ENCODE measurements around the gene UBE2D1.

UBE2D1 gene

GRCh38 chr10:58334817-58335305, at the start of gene UBE2D1:
UBE2D1 (plus strand) TSS chr10:58335006; CDS start chr10:58335202, 196 bp downstream.
- DNase-seq (ENCODE audit: low read depth in 2 of 2), result peak; percentile 71 to 80

- peak in 1 of 2 donors; percentile 14 for DNase-seq (ENCODE audit: low read depth in 2 of 2)
Observed at GRCh38 chr10:58291538-58292174, 43.1 kb upstream of the UBE2D1 start.

GRCh38 chr10:58293989-58294388, 40.8 kb upstream of the UBE2D1 start:
- no peak for DNase-seq (ENCODE audit: low read depth in 2 of 2)

GRCh38 chr10:58299580-58299979, 35.2 kb upstream of the UBE2D1 start:
- peak; percentile 24 to 32 for DNase-seq (ENCODE audit: low read depth in 2 of 2)

- no peak for DNase-seq (ENCODE audit: low read depth in 2 of 2)
Observed at GRCh38 chr10:58300676-58301075, 34.1 kb upstream of the UBE2D1 start.

- DNase-seq (ENCODE audit: low read depth in 2 of 2), result no peak
Observed at GRCh38 chr10:58302254-58302653, 32.6 kb upstream of the UBE2D1 start.

GRCh38 chr10:58304099-58304633, 30.6 kb upstream of the UBE2D1 start:
- DNase-seq (ENCODE audit: low read depth in 2 of 2), result no peak

- DNase-seq (ENCODE audit: low read depth in 2 of 2), result no peak
Observed at GRCh38 chr10:58305821-58306220, 29.0 kb upstream of the UBE2D1 start.

- no peak for DNase-seq (ENCODE audit: low read depth in 2 of 2)
Observed at GRCh38 chr10:58307676-58308075, 27.1 kb upstream of the UBE2D1 start.

- DNase-seq (ENCODE audit: low read depth in 2 of 2), result no peak
Observed at GRCh38 chr10:58311026-58311425, 23.8 kb upstream of the UBE2D1 start.

GRCh38 chr10:58316874-58317273, 17.9 kb upstream of the UBE2D1 start:
- no peak for DNase-seq (ENCODE audit: low read depth in 2 of 2)

- no peak for DNase-seq (ENCODE audit: low read depth in 2 of 2)
Observed at GRCh38 chr10:58318346-58318745, 16.5 kb upstream of the UBE2D1 start.

GRCh38 chr10:58319599-58319998, 15.2 kb upstream of the UBE2D1 start:
- no peak for DNase-seq (ENCODE audit: low read depth in 2 of 2)

GRCh38 chr10:58320351-58321049, 14.3 kb upstream of the UBE2D1 start:
- DNase-seq (ENCODE audit: low read depth in 2 of 2), result no peak

GRCh38 chr10:58322072-58322834, 12.6 kb upstream of the UBE2D1 start:
- DNase-seq (ENCODE audit: low read depth in 2 of 2), result no peak

GRCh38 chr10:58322835-58323209, 12.0 kb upstream of the UBE2D1 start:
- no peak for DNase-seq (ENCODE audit: low read depth in 2 of 2)

GRCh38 chr10:58326967-58327381, 7.8 kb upstream of the UBE2D1 start:
- DNase-seq (ENCODE audit: low read depth in 2 of 2), result no peak

GRCh38 chr10:58328233-58328632, 6.6 kb upstream of the UBE2D1 start:
- DNase-seq (ENCODE audit: low read depth in 2 of 2), result no peak

GRCh38 chr10:58330431-58330830, 4.4 kb upstream of the UBE2D1 start:
- no peak for DNase-seq (ENCODE audit: low read depth in 2 of 2)

GRCh38 chr10:58331646-58332045, 3.2 kb upstream of the UBE2D1 start:
- no peak for DNase-seq (ENCODE audit: low read depth in 2 of 2)

GRCh38 chr10:58335306-58336005, 650 bp downstream of the UBE2D1 start:
- DNase-seq (ENCODE audit: low read depth in 2 of 2), result no peak

GRCh38 chr10:58336242-58336641, 1.4 kb downstream of the UBE2D1 start:
- no peak for DNase-seq (ENCODE audit: low read depth in 2 of 2)
